ENCODE measurements around the gene LY6G5C. TPM values are rescaled to one million over a fixed set of nuclear protein-coding genes. Genes with fewer than 3 reads are reported as not detected.

LY6G5C gene
- total RNA-seq, 4 donors from 2014 or later = 0.84 TPM; not detected in 3

- WGBS, 2 donors = 65 to 73% methylated on average over 8 to 10 of the region's 10 CpGs
- Histone ChIP-seq H3K36me3 (peaks cover 8 to 99% (median 66%) of the 10 kb centered on the region in 3 donors), H3K27ac (no peak overlapping the region), H3K27me3 (no peaks in the 10 kb centered on the region), H3K4me3 (no peak overlapping the region), H3K4me1 (no peaks in the 10 kb centered on the region), H3K9me3 (no peaks in the 10 kb centered on the region)
- no peak for DNase-seq (ENCODE audit: low spot score in 2 of 2)
- no peak for TF ChIP-seq EP300 (IDR thresholded peaks at IDR 0.05)
- TF ChIP-seq POLR2A (IDR thresholded peaks at IDR 0.05) = no peak
- TF ChIP-seq, protein P1, sequence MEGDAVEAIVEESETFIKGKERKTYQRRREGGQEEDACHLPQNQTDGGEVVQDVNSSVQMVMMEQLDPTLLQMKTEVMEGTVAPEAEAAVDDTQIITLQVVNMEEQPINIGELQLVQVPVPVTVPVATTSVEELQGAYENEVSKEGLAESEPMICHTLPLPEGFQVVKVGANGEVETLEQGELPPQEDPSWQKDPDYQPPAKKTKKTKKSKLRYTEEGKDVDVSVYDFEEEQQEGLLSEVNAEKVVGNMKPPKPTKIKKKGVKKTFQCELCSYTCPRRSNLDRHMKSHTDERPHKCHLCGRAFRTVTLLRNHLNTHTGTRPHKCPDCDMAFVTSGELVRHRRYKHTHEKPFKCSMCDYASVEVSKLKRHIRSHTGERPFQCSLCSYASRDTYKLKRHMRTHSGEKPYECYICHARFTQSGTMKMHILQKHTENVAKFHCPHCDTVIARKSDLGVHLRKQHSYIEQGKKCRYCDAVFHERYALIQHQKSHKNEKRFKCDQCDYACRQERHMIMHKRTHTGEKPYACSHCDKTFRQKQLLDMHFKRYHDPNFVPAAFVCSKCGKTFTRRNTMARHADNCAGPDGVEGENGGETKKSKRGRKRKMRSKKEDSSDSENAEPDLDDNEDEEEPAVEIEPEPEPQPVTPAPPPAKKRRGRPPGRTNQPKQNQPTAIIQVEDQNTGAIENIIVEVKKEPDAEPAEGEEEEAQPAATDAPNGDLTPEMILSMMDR (IDR thresholded peaks at IDR 0.05) = no peak
Observed at GRCh38 chr6:31639449-31639861, 41.4 kb downstream of the LY6G5C start.

- Histone ChIP-seq H3K9me3 (no peaks in the 10 kb centered on the region), H3K27ac (no peak overlapping the region), H3K4me3 (no peak overlapping the region), H3K4me1 (no peaks in the 10 kb centered on the region), H3K27me3 (no peaks in the 10 kb centered on the region), H3K36me3 (peaks cover 8 to 99% (median 69%) of the 10 kb centered on the region in 3 donors)
- no peak for TF ChIP-seq EP300 (IDR thresholded peaks at IDR 0.05)
- no peak for TF ChIP-seq POLR2A (IDR thresholded peaks at IDR 0.05)
- TF ChIP-seq, protein P1 (IDR thresholded peaks at IDR 0.05) = no peak
- DNase-seq (ENCODE audit: low spot score in 2 of 2) = no peak
- whole genome bisulfite sequencing, 2 donors = 73 to 84% methylated on average over 9 of the region's 9 CpGs
Observed at GRCh38 chr6:31639043-31639442, 41.8 kb downstream of the LY6G5C start.

GRCh38 chr6:31636698-31637596, 43.9 kb downstream of the LY6G5C start:
- H3K27ac ChIP-seq = no peak overlapping the region
- H3K4me1 ChIP-seq = peaks cover 0 to 18% (median 0%) of the 10 kb centered on the region in 4 donors
- H3K4me3 ChIP-seq = no peak overlapping the region
- H3K9me3 ChIP-seq = no peaks in the 10 kb centered on the region
- H3K36me3 ChIP-seq = peaks cover 6 to 100% (median 61%) of the 10 kb centered on the region in 3 donors
- TF ChIP-seq, protein P1 (IDR thresholded peaks at IDR 0.05) = no peak
- no peak for TF ChIP-seq POLR2A (IDR thresholded peaks at IDR 0.05)
- no peak for TF ChIP-seq EP300 (IDR thresholded peaks at IDR 0.05)
- no peak for DNase-seq (ENCODE audit: low spot score in 2 of 2)
- no peaks in the 10 kb centered on the region for H3K27me3 ChIP-seq
- WGBS, 2 donors = 74 to 76% methylated on average over 26 to 27 of the region's 27 CpGs

- H3K4me1 ChIP-seq = peaks cover 0 to 18% (median 0%) of the 10 kb centered on the region in 4 donors
- 74 to 79% methylated on average over 11 of the region's 11 CpGs for WGBS, 2 donors
- H3K27ac ChIP-seq = no peak overlapping the region
- H3K9me3 ChIP-seq = no peaks in the 10 kb centered on the region
- H3K27me3 ChIP-seq = no peaks in the 10 kb centered on the region
- peaks cover 2 to 100% (median 50%) of the 10 kb centered on the region in 3 donors for H3K36me3 ChIP-seq
- DNase-seq (ENCODE audit: low spot score in 2 of 2) = no peak
- no peak overlapping the region for H3K4me3 ChIP-seq
- TF ChIP-seq, protein P1 (IDR thresholded peaks at IDR 0.05) = no peak
- TF ChIP-seq EP300 (IDR thresholded peaks at IDR 0.05) (no peak), POLR2A (IDR thresholded peaks at IDR 0.05) (no peak)
Observed at GRCh38 chr6:31634969-31635575, 45.8 kb downstream of the LY6G5C start.

DNA sequence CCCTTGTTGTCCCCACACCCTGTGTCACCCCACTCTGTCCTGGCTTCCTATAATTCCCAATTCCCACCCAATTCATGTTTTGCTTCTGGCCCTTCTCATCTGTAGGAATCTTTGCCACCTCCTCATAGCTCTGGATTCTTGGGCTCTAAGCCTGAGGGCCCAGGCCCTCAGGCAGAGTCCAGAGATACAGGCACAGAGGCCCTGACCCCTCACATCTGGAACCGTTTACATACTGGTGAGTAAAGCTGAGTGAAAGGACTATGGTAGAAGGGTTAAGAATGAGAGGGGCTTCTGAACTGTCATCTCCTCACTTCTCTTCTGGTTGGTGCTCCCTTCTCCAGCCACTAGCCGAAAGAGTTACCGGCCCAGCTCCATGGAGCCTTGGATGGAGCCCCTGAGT, 46.7 kb downstream of the LY6G5C start:
- WGBS, 2 donors = 55 to 78% methylated on average over 3 of the region's 3 CpGs
- Histone ChIP-seq H3K36me3 (peaks cover 0 to 100% (median 43%) of the 10 kb centered on the region in 3 donors), H3K4me1 (peaks cover 0 to 18% (median 0%) of the 10 kb centered on the region in 4 donors), H3K4me3 (no peak overlapping the region), H3K27me3 (no peaks in the 10 kb centered on the region), H3K9me3 (no peaks in the 10 kb centered on the region), H3K27ac (no peak overlapping the region)
- no peak for DNase-seq (ENCODE audit: low spot score in 2 of 2)
- TF ChIP-seq, protein P1 (IDR thresholded peaks at IDR 0.05) = no peak

Data from tibial nerve (tissue), 4 donors.